ENCODE measurements around the gene UNC45B. TPM values are rescaled to one million over a fixed set of nuclear protein-coding genes. Genes with fewer than 3 reads are reported as not detected.

Gene UNC45B
- total RNA-seq, 6 experiments from 2014 or later: 0.07 to 0.19 TPM; not detected in 4

GRCh38 chr17:35129973-35130351 lies 17.7 kb upstream of the UNC45B start:
- 90% methylated on average over 5 of the region's 5 CpGs for WGBS (ENCODE audit: insufficient coverage, low coverage, low lambda C conversion rate, missing lambda C conversion rate)

DNA sequence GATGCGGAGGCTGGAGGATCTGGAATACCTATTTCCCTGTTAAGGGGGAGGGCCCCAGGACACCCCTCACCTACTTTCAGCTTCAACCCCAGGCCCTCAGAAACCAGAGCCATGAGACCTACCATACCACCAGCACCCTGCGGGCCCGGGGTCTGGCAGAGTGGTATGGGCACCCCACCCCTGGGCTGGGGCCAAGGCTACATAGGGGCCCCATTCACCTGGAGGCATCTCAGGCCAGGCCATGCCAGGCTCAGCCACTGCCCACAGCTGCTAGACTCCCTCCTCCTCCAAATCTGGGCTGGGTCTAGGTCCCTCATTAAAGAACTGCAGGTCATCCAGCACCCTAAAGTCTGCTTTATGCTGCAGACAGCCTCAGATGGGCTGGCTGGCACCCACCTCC lies 17.2 kb upstream of the UNC45B start:
- WGBS (ENCODE audit: insufficient coverage, low coverage, low lambda C conversion rate, missing lambda C conversion rate): no CpG with 5 or more reads among the region's 3 CpGs
- H3K4me3 ChIP-seq: no peak overlapping the region
- H3K27me3 ChIP-seq: no peaks in the 10 kb centered on the region
- peaks cover 0 to 30% (median 12%) of the 10 kb centered on the region in 4 donors for H3K36me3 ChIP-seq
- H3K4me1 ChIP-seq: no peaks in the 10 kb centered on the region
- H3K27ac ChIP-seq: no peak overlapping the region
- ATAC-seq (no peak), DNase-seq (no peak)
- no peaks in the 10 kb centered on the region for H3K9me3 ChIP-seq
- TF ChIP-seq CTCF (IDR thresholded peaks at IDR 0.05) (no peak), POLR2A (IDR thresholded peaks at IDR 0.05) (no peak)
- intact Hi-C loops (cut with DNase I): loop anchor here in 1 of 2 donors (10.0 kb wide), 1 partner anchor 716 kb away; no protein-coding TSS in a partner anchor

More at GRCh38 chr17:35129973-35130351, 17.7 kb upstream of the UNC45B start:
- TF ChIP-seq POLR2A (IDR thresholded peaks at IDR 0.05): no peak
- TF ChIP-seq CTCF (IDR thresholded peaks at IDR 0.05): no peak
- DNase-seq (no peak), ATAC-seq (no peak)
- Histone ChIP-seq H3K27me3 (no peaks in the 10 kb centered on the region), H3K27ac (no peak overlapping the region), H3K36me3 (peaks cover 0 to 26% (median 8%) of the 10 kb centered on the region in 4 donors), H3K4me1 (no peaks in the 10 kb centered on the region), H3K9me3 (no peaks in the 10 kb centered on the region), H3K4me3 (no peak overlapping the region)
- intact Hi-C loops (cut with DNase I): loop anchor here (10.0 kb wide), 3 partner anchors 585 to 715 kb away; no protein-coding TSS in a partner anchor

GRCh38 chr17:35132099-35132498 lies 15.5 kb upstream of the UNC45B start:
- 35% methylated on average over 4 of the region's 10 CpGs for WGBS (ENCODE audit: insufficient coverage, low coverage, low lambda C conversion rate, missing lambda C conversion rate)
- H3K27ac ChIP-seq: no peak overlapping the region
- ATAC-seq (peak in 2 of 4 donors; percentile 41 to 59), DNase-seq (no peak)
- intact Hi-C loops (cut with DNase I): loop anchor here in 1 of 2 donors (10.0 kb wide), 1 partner anchor 717 kb away; no protein-coding TSS in a partner anchor
- peaks cover 0 to 47% (median 19%) of the 10 kb centered on the region in 4 donors for H3K36me3 ChIP-seq
- H3K27me3 ChIP-seq: no peaks in the 10 kb centered on the region
- TF ChIP-seq POLR2A (IDR thresholded peaks at IDR 0.05) (no peak), CTCF (IDR thresholded peaks at IDR 0.05) (no peak)
- no peak overlapping the region for H3K4me3 ChIP-seq
- H3K4me1 ChIP-seq: no peaks in the 10 kb centered on the region
- no peaks in the 10 kb centered on the region for H3K9me3 ChIP-seq

DNA sequence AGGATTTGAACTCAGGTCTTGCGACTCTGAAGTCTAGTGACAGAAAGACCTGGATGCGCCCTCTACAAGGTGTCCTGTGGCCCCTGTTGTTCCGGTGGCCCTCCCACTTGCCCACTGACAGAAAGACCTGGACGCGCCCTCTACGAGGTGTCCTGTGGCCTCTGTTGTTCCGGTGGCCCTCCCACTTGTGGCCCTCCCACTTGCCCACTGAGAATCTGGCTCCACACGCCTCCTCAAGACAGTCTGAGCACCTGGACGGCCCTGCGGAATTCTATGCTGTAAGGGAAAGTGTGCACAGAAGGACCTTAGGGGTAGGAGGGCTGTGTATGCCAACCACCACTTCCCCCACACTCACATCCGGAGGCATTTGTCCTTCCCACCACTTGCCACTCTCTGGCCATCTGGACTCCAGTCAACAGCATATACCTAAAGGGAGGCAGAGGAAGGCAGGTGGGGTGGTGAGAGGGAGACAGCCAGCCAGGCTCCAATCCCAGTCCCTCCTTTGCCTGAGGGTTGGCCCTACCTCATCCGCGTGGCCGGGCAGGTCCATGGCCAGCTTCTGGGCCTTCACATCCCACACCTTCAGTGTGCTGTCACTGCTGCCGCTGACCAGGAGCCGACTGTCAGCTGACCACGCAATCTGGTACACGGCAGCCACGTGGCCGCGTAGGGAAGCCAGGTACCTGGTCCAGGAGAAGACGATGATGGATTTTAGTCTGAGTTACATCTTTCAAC lies 14.6 kb upstream of the UNC45B start:
- TF ChIP-seq CTCF (IDR thresholded peaks at IDR 0.05) (no peak), POLR2A (IDR thresholded peaks at IDR 0.05) (no peak)
- Histone ChIP-seq H3K36me3 (peaks cover 0 to 56% (median 21%) of the 10 kb centered on the region in 4 donors), H3K4me1 (no peaks in the 10 kb centered on the region), H3K4me3 (no peak overlapping the region), H3K27me3 (no peaks in the 10 kb centered on the region), H3K27ac (no peak overlapping the region), H3K9me3 (no peaks in the 10 kb centered on the region)
- intact Hi-C loops (cut with DNase I): loop anchor here in 1 of 2 donors (10.0 kb wide), 1 partner anchor 718 kb away; no protein-coding TSS in a partner anchor
- ATAC-seq (no peak), DNase-seq (no peak)
- WGBS (ENCODE audit: insufficient coverage, low coverage, low lambda C conversion rate, missing lambda C conversion rate): 91% methylated on average over 9 of the region's 22 CpGs
